ENCODE measurements around the gene CDCA7.

CDCA7 gene

DNA sequence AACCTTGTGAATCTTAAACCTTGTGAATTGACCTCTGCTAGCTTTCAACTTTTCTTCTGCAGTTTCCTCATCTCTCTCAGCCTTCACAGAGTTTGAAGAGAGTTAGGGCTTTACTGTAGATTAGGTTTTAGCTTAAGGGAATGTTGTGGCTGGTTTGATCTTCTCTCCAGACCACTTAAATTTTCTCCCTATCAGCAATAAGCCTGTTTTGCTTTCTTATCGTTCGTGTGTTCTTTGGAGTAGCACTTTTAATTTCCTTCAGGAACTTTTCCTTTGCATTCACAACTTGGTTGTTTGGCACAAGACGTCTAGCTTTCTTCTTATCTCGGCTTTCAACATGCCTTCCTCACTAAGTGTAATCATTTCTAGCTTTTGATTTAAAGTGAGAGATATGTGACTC, 2.8 kb upstream of the CDCA7 start:
- TF ChIP-seq SPI1 (IDR thresholded peaks at IDR 0.05; ENCODE audit: borderline replicate concordance, low read depth): no peak
- TF ChIP-seq POLR2AphosphoS5 (IDR thresholded peaks at IDR 0.05; ENCODE audit: low read depth): no peak
- TF ChIP-seq, protein P1, sequence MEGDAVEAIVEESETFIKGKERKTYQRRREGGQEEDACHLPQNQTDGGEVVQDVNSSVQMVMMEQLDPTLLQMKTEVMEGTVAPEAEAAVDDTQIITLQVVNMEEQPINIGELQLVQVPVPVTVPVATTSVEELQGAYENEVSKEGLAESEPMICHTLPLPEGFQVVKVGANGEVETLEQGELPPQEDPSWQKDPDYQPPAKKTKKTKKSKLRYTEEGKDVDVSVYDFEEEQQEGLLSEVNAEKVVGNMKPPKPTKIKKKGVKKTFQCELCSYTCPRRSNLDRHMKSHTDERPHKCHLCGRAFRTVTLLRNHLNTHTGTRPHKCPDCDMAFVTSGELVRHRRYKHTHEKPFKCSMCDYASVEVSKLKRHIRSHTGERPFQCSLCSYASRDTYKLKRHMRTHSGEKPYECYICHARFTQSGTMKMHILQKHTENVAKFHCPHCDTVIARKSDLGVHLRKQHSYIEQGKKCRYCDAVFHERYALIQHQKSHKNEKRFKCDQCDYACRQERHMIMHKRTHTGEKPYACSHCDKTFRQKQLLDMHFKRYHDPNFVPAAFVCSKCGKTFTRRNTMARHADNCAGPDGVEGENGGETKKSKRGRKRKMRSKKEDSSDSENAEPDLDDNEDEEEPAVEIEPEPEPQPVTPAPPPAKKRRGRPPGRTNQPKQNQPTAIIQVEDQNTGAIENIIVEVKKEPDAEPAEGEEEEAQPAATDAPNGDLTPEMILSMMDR (IDR thresholded peaks at IDR 0.05; ENCODE audit: insufficient read depth, low read length): no peak
- TF ChIP-seq GABPA (IDR thresholded peaks at IDR 0.05; ENCODE audit: low read depth): no peak
- TF ChIP-seq, protein P2, sequence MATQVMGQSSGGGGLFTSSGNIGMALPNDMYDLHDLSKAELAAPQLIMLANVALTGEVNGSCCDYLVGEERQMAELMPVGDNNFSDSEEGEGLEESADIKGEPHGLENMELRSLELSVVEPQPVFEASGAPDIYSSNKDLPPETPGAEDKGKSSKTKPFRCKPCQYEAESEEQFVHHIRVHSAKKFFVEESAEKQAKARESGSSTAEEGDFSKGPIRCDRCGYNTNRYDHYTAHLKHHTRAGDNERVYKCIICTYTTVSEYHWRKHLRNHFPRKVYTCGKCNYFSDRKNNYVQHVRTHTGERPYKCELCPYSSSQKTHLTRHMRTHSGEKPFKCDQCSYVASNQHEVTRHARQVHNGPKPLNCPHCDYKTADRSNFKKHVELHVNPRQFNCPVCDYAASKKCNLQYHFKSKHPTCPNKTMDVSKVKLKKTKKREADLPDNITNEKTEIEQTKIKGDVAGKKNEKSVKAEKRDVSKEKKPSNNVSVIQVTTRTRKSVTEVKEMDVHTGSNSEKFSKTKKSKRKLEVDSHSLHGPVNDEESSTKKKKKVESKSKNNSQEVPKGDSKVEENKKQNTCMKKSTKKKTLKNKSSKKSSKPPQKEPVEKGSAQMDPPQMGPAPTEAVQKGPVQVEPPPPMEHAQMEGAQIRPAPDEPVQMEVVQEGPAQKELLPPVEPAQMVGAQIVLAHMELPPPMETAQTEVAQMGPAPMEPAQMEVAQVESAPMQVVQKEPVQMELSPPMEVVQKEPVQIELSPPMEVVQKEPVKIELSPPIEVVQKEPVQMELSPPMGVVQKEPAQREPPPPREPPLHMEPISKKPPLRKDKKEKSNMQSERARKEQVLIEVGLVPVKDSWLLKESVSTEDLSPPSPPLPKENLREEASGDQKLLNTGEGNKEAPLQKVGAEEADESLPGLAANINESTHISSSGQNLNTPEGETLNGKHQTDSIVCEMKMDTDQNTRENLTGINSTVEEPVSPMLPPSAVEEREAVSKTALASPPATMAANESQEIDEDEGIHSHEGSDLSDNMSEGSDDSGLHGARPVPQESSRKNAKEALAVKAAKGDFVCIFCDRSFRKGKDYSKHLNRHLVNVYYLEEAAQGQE (IDR thresholded peaks at IDR 0.05; ENCODE audit: insufficient replicate concordance, low read depth): no peak
- Histone ChIP-seq H3K27ac (replicated peaks) (no peak overlapping the region), H3K27me3 (ENCODE audit: insufficient read depth, poor library complexity, severe bottlenecking) (no peaks in the 10 kb centered on the region), H3K4me3 (replicated peaks; ENCODE audit: insufficient read depth, low read length) (no peak overlapping the region)
- DNase-seq (ENCODE audit: low read depth in 1 of 2, low spot score in 1 of 2): no peak

DNA sequence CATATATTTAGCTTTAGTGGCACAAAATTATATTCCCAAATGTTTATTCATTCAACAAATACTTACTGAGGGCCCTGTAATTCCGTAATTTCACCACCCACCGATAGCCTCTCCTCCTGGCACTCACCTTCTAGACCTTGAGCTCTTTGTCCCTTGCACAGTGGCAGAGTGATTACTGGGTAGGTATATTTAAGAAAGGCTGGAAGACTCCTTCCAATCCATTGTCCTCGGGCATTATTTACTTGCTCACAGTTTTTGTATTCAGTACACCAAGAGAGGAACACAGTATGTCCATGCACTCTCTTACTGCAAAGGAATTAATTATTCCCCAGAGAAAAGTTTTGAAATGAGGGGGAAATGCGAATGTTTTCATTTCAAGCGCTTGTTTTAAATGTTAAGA, 1.1 kb upstream of the CDCA7 start:
- peak overlapping the region; percentile 100 for H3K27ac ChIP-seq (replicated peaks)
- no peaks in the 10 kb centered on the region for H3K27me3 ChIP-seq (ENCODE audit: insufficient read depth, poor library complexity, severe bottlenecking)
- TF ChIP-seq, protein P2 (IDR thresholded peaks at IDR 0.05; ENCODE audit: insufficient replicate concordance, low read depth): no peak
- TF ChIP-seq, protein P1 (IDR thresholded peaks at IDR 0.05; ENCODE audit: insufficient read depth, low read length): no peak
- TF ChIP-seq POLR2AphosphoS5 (IDR thresholded peaks at IDR 0.05; ENCODE audit: low read depth): no peak
- TF ChIP-seq GABPA (IDR thresholded peaks at IDR 0.05; ENCODE audit: low read depth): no peak
- TF ChIP-seq SPI1 (IDR thresholded peaks at IDR 0.05; ENCODE audit: borderline replicate concordance, low read depth): no peak
- H3K4me3 ChIP-seq (replicated peaks; ENCODE audit: insufficient read depth, low read length): peak overlapping the region; percentile 83; the same call in 1 of the 2 replicates
- DNase-seq (ENCODE audit: low read depth in 1 of 2, low spot score in 1 of 2): no peak

DNA sequence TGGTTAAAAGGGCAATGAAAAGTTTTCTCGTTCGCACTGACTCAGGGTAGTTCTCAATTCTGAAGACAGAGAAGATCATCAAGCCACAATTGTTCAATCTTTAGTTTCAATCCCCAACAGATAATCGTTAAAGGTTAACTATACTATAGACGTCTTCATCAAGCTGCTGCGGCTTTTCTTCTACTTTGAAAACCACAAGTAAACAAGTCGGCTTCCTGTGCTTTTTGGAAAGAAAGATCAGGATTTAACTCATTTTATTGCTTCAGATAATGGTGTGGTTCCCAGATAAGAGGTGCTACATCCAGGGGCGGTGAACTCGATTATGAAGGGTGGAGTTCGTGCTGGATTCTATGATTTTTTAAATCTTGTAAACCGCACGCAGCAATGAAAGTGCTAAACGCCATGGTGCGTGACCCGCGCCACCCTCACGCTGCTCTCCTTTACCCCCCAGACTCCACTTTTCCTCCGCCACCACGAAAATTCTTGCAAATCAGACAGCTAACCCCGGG, 545 bp upstream of the CDCA7 start:
- Histone ChIP-seq H3K27me3 (ENCODE audit: insufficient read depth, poor library complexity, severe bottlenecking) (no peaks in the 10 kb centered on the region), H3K27ac (replicated peaks) (peak overlapping the region; percentile 100), H3K4me3 (replicated peaks; ENCODE audit: insufficient read depth, low read length) (peak overlapping the region; percentile 83)
- DNase-seq (ENCODE audit: low read depth in 1 of 2, low spot score in 1 of 2): peak in 1 of 2 experiments; percentile 83
- TF ChIP-seq POLR2AphosphoS5 (IDR thresholded peaks at IDR 0.05; ENCODE audit: low read depth) (peak; percentile 58; the same call in 1 of the 2 replicates), GABPA (IDR thresholded peaks at IDR 0.05; ENCODE audit: low read depth) (no peak)
- TF ChIP-seq, protein P2 (IDR thresholded peaks at IDR 0.05; ENCODE audit: insufficient replicate concordance, low read depth): peak; percentile 47

Measured in HL-60 (cell line).